T-helper 17 cell (primary cell): ENCODE results near the gene EDRF1. TPM values are rescaled to one million over a fixed set of nuclear protein-coding genes. Genes with fewer than 3 reads are reported as not detected.

Experiments
- total RNA-seq, 4 donors: library from RNA in 2 of 4; stranded (reverse) in 2 of 4; gene quantifications; one replicate each; pipeline ENCODE4 v1.2.3 and lab custom pipeline; 2022 to 2026

EDRF1 gene
- total RNA-seq, 2 donors from 2014 or later = 33.5 to 51.1 TPM

Other genes with a start within 250 kb of the EDRF1 start
- not detected for gene TEX36, start 36.5 kb upstream of the EDRF1 start, total RNA-seq
- gene MMP21, start 56.1 kb downstream of the EDRF1 start, total RNA-seq = under 1 TPM; 0.29 to 0.42 TPM
- gene UROS, start 103.5 kb downstream of the EDRF1 start, total RNA-seq = 10 to 100 TPM; 29.0 to 30.7 TPM
- 10 to 100 TPM; 43.2 to 44.9 TPM for gene BCCIP, start 103.8 kb downstream of the EDRF1 start, total RNA-seq
- gene DHX32, start 161.6 kb downstream of the EDRF1 start, total RNA-seq = 1 to 10 TPM; 5.8 to 6.4 TPM
- 1 to 10 TPM in 1 of 2 donors, under 1 TPM in 1; 0.60 to 4.5 TPM for gene FANK1, start 176.9 kb downstream of the EDRF1 start, total RNA-seq